Esophagus squamous epithelium (tissue), 4 donors: ENCODE results near the gene GRIK1.

Source experiments
- CTCF ChIP-seq, 6 experiments: fragments of 450-650 bp in 4 of 6; fragments of 200-600 bp in 2 of 6; sonication (generic) in 2 of 6; IDR thresholded peaks; one replicate each; pipeline ENCODE4 v1.5.1; 2016 to 2019; ENCODE audit warnings: antibody characterized with exemption in 6 of 6, mild to moderate bottlenecking in 4 of 6, moderate library complexity in 4 of 6
- POLR2A ChIP-seq, 4 donors: fragments of 450-650 bp; IDR thresholded peaks; one replicate each; pipeline ENCODE4 v1.6.1; 2017; ENCODE audit warnings: antibody characterized with exemption in 4 of 4, mild to moderate bottlenecking in 4 of 4, moderate library complexity in 3 of 4

GRCh38 chr21:29514652-29515247 lies 425.0 kb downstream of the GRIK1 start:
- TF ChIP-seq CTCF (IDR thresholded peaks at IDR 0.05) (no peak), POLR2A (IDR thresholded peaks at IDR 0.05) (no peak)
